ENCODE data around the gene NSD1. TPM values are rescaled to one million over a fixed set of nuclear protein-coding genes. Genes with fewer than 3 reads are reported as not detected.
"Not testable (repeated sequence)": the region's sequence is repeated elsewhere in the genome, so short reads cannot be mapped to it uniquely, and the experiment has no call there.

NSD1 gene
- polyA plus RNA-seq, 4 donors: 48.3 to 66.0 (median 59.3) TPM

DNA sequence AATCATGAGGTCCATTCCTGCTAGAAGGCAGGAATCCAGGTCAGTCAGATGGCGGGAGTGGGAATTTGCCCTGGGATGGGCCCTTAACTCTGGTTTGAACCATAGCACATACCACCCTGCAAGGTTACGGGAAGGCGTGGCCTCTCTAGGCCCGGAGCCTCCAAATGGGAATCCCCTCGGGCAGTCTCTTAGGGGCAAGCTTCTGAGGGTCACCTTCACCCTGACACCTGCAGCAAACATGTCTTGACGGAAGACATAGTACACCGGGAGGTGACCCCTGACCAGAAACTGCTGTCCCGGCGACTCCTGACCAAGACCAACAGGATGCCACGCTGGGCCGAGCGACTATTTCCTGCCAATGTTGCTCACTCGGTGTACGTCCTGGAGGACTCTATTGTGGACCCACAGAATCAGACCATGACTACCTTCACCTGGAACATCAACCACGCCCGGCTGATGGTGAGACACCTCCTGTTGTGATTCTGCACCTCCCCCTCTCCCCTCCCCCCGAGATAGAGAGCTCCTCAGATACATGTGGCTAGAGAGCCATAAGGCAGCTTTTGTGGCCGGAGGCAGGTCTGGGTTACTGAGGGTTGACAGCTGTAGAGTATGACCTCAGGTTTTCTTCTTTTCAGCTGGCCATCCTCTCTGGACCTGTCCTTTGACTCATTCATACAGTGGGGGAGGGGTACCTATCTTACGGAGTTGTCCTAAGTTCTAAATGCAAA lies 171.0 kb downstream of the NSD1 start:
- DNase-seq (ENCODE audit: low read depth in 4 of 4, low spot score in 3 of 4): no peak

DNA sequence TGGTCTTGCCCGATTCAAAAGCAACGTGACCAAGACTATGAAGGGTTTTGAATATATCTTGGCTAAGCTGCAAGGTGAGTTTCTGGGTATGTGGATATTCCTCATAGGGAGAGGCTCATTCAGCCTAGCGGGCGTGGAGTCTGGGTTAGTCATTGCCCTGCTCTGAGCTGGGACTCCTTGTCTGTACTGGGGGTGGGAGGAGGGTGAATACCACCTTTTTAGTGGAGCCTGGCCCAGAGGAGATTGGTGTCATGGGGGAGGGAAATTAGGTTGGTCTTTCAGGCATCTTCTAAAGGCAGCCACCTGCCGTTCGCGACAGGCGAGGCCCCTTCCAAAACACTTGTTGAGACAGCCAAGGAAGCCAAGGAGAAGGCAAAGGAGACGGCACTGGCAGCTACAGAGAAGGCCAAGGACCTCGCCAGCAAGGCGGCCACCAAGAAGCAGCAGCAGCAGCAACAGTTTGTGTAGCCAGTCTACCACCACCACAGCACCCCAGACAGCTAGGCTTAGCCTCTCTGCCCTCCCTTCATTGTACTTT lies 172.6 kb downstream of the NSD1 start:
- DNase-seq (ENCODE audit: low read depth in 4 of 4, low spot score in 3 of 4): not testable (repeated sequence)

- DNase-seq (ENCODE audit: low read depth in 4 of 4, low spot score in 3 of 4): no peak
Observed at GRCh38 chr5:177306674-177307543, 173.3 kb downstream of the NSD1 start.

GRCh38 chr5:177307544-177308363 lies 174.2 kb downstream of the NSD1 start:
- DNase-seq (ENCODE audit: low read depth in 4 of 4, low spot score in 3 of 4): no peak

DNA sequence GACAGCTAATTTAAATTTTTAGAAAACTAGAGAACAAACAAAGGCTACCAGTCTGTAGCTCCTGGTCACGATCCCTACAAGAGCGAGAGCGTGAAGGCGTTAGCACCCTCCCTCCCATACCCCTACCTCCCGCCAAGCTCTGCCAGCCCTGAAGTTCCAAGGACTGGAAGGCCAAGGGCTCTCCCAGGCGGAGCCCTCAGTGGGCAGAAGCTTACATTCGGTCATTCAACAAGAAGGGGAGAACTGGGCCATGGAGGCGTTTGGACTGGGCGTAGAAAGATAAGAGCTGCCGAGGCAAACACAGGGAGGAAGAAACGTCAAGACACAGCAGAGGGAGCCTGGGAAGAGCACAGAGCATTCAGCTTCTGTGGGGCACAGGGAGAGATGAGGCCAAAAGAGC lies 175.2 kb downstream of the NSD1 start:
- no peak for DNase-seq (ENCODE audit: low read depth in 4 of 4, low spot score in 3 of 4)

GRCh38 chr5:177309351-177310191 lies 176.0 kb downstream of the NSD1 start:
- no peak for DNase-seq (ENCODE audit: low read depth in 4 of 4, low spot score in 3 of 4)

DNA sequence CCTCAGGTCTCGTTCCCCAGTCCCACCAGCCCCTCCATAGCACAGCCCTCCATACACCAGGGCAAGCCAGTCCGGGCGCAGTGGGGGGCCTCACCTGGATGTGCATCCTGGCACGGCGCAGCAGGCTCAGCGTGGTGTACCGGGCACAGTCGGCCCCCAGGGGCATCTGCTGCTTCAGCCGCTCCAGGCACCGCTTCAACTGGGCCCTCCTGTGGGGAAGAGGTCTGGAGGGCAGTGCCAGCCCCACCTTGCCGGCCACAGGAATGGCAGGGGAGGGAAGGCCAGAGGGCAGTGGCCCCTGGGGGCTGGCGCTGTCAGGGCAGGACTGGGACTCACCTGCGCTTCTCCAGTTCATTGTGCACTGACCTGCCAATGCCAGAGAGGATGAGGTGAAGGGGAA lies 176.8 kb downstream of the NSD1 start:
- no peak for DNase-seq (ENCODE audit: low read depth in 4 of 4, low spot score in 3 of 4)

GRCh38 chr5:177310757-177311391 lies 177.3 kb downstream of the NSD1 start:
- DNase-seq (ENCODE audit: low read depth in 4 of 4, low spot score in 3 of 4): no peak

GRCh38 chr5:177311392-177311722 lies 177.8 kb downstream of the NSD1 start:
- DNase-seq (ENCODE audit: low read depth in 4 of 4, low spot score in 3 of 4): no peak

DNA sequence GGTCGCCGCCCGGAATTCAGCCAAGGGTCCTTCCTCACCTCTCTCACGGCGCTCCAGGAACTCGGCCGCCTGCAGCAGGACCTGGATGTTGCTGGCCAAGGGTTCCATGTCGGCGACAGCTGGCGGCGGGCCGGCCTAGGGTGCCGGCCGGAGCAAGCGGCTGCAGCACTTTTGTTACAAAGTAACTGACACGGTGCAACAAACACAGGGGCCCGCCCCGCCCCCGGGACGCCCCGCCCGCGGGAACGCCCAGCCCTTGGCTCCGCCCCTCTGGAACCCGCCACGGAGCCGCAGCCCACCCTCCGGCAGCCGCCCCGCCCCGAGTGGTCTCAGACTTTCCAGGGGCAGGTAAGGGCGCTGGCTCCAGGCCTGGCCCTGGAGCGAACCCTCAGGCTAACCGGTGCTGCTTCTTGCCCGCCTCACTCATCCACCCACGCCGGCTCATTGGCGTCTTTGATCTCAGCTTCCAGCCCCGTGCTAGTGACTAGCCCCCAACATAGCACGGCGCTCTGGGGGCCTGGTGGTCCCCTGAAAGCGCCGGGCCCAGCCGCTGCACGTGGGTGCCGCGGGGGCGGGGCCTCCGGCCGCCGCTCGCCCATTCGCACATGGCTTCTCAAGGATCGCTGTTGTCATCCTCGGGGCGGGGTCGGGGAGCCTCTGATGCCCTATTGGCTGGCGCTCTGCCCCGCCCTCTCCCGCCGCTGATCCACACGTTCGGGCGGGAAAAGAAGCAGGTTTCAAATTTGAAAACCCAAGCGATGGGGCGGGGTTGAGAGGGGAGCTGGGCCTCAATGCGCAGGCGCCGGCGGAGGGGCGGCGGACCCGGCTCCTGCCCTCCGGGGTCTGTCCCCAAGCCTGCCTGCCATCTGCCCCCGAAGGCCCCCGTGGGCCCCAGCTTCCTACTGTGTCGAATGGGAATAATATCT lies 178.4 kb downstream of the NSD1 start, which contains the start of gene MXD3:
Gene MXD3, minus strand, starts transcription at position 176 of the 926 bp plus-strand sequence. Its CDS starts 68 bp downstream, at position 108.
- peak; percentile 74 to 89 (median 80) for DNase-seq (ENCODE audit: low read depth in 4 of 4, low spot score in 3 of 4)

GRCh38 chr5:177312649-177313181 lies 179.1 kb downstream of the NSD1 start:
- DNase-seq (ENCODE audit: low read depth in 4 of 4, low spot score in 3 of 4): no peak

- DNase-seq (ENCODE audit: low read depth in 4 of 4, low spot score in 3 of 4): no peak
Observed at GRCh38 chr5:177313561-177314259, 180.1 kb downstream of the NSD1 start.

- no peak for DNase-seq (ENCODE audit: low read depth in 4 of 4, low spot score in 3 of 4)
Observed at GRCh38 chr5:177314376-177315342, 181.1 kb downstream of the NSD1 start.

DNA sequence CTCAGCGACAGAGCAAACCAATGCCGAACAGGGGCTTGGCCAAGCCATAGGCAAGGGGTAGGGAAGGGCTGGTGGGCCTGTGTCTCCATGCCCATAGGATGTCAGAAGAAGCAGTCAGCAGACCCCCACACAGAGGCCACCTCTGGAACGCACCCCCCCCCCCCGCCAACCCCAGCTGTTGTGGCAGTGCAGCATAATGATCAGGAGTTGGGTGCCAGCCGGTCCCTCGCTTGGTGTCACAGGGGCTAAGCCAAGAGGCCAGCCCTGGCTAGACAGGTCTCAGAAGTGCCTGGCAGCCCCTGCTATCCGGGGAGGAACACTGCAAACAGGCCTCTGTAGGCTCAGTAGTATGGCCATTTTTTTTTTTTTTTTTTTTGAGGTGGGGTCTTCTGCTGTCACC lies 181.8 kb downstream of the NSD1 start:
- DNase-seq (ENCODE audit: low read depth in 4 of 4, low spot score in 3 of 4): no peak

- DNase-seq (ENCODE audit: low read depth in 4 of 4, low spot score in 3 of 4): no peak
Observed at GRCh38 chr5:177316005-177316404, 182.4 kb downstream of the NSD1 start.

- peak in 2 of 4 donors; percentile 42 to 49 for DNase-seq (ENCODE audit: low read depth in 4 of 4, low spot score in 3 of 4)
Observed at GRCh38 chr5:177317959-177318377, 184.4 kb downstream of the NSD1 start.

Measured in left renal pelvis (tissue), 4 donors.